ENCODE measurements around the gene KCNIP2.

DNA sequence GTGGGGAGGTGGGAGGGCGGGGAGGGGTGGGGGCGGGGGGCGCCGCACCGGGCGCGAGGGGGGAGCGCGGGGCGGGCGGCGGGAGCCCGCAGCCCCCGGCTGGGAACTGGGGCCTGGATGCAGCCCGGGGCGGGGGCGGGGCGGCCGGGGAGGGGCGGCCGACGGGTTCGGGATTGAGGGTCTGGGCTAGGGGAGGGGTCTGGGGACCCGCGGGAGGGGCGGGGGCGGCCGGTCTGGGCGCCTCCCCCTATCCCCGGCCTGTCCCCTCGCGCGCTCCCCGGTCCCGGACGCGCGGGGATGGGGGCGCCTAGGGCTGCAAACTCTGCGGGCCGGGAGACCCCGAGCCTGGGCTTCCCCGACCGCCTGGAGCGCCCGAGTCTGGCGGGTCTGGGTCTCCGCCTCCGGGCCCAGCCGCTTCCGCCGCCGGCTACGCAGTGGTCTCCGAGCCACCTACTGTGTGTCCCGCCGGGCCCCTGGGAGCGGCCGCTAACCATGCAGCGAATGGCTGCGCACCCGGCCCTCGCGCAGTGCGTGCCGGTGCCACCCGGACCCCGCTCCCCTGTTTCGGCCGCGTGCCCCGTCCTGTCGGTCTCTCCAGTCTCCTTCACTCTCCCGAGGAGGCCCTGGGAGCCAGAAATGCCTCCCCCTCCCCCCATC lies 67.3 kb downstream of the KCNIP2 start:
- TF ChIP-seq, protein P1, sequence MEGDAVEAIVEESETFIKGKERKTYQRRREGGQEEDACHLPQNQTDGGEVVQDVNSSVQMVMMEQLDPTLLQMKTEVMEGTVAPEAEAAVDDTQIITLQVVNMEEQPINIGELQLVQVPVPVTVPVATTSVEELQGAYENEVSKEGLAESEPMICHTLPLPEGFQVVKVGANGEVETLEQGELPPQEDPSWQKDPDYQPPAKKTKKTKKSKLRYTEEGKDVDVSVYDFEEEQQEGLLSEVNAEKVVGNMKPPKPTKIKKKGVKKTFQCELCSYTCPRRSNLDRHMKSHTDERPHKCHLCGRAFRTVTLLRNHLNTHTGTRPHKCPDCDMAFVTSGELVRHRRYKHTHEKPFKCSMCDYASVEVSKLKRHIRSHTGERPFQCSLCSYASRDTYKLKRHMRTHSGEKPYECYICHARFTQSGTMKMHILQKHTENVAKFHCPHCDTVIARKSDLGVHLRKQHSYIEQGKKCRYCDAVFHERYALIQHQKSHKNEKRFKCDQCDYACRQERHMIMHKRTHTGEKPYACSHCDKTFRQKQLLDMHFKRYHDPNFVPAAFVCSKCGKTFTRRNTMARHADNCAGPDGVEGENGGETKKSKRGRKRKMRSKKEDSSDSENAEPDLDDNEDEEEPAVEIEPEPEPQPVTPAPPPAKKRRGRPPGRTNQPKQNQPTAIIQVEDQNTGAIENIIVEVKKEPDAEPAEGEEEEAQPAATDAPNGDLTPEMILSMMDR (IDR thresholded peaks at IDR 0.05): no peak
- no peak for TF ChIP-seq POLR2A (IDR thresholded peaks at IDR 0.05)
